Measurements from ENCODE around the gene FKBP10. TPM values are rescaled to one million over a fixed set of nuclear protein-coding genes. Genes with fewer than 3 reads are reported as not detected.

The FKBP10 gene
- polyA plus RNA-seq, 1 donor, result 148 TPM

Other genes with a start within 250 kb of the FKBP10 start
- gene KRT9, start 240.9 kb upstream of the FKBP10 start, polyA plus RNA-seq (ENCODE audit: insufficient read length), result not detected
- gene KRT14, start 226.1 kb upstream of the FKBP10 start, polyA plus RNA-seq (ENCODE audit: insufficient read length), result not detected
- gene KRT16, start 200.2 kb upstream of the FKBP10 start, polyA plus RNA-seq (ENCODE audit: insufficient read length), result not detected
- gene KRT17, start 188.4 kb upstream of the FKBP10 start, polyA plus RNA-seq (ENCODE audit: insufficient read length), result 1.1 TPM
- 702 TPM for gene EIF1, start 124.1 kb upstream of the FKBP10 start, polyA plus RNA-seq (ENCODE audit: insufficient read length)
- gene GAST, start 100.7 kb upstream of the FKBP10 start, polyA plus RNA-seq (ENCODE audit: insufficient read length), result not detected
- 1.3 TPM for gene HAP1, start 78.4 kb upstream of the FKBP10 start, polyA plus RNA-seq (ENCODE audit: insufficient read length)
- 163 TPM for gene JUP, start 26.3 kb upstream of the FKBP10 start, polyA plus RNA-seq (ENCODE audit: insufficient read length)
- 37.8 TPM for gene P3H4, start 1.1 kb upstream of the FKBP10 start, polyA plus RNA-seq (ENCODE audit: insufficient read length)
- gene NT5C3B, start 23.2 kb downstream of the FKBP10 start, polyA plus RNA-seq (ENCODE audit: insufficient read length), result 93.8 TPM
- gene KLHL10, start 24.8 kb downstream of the FKBP10 start, polyA plus RNA-seq (ENCODE audit: insufficient read length), result 0.50 TPM
- gene KLHL11, start 52.4 kb downstream of the FKBP10 start, polyA plus RNA-seq (ENCODE audit: insufficient read length), result 12.4 TPM
- 86.0 TPM for gene ACLY, start 105.9 kb downstream of the FKBP10 start, polyA plus RNA-seq (ENCODE audit: insufficient read length)
- gene ODAD4, start 117.6 kb downstream of the FKBP10 start, polyA plus RNA-seq (ENCODE audit: insufficient read length), result 8.7 TPM
- gene CNP, start 153.8 kb downstream of the FKBP10 start, polyA plus RNA-seq (ENCODE audit: insufficient read length), result 62.5 TPM
- gene DNAJC7, start 204.4 kb downstream of the FKBP10 start, polyA plus RNA-seq (ENCODE audit: insufficient read length), result 178 TPM
- gene NKIRAS2, start 207.1 kb downstream of the FKBP10 start, polyA plus RNA-seq (ENCODE audit: insufficient read length), result 49.4 TPM
- 4.7 TPM for gene C17orf113, start 237.6 kb downstream of the FKBP10 start, polyA plus RNA-seq (ENCODE audit: insufficient read length)